GM21360 (cell line): ENCODE measurements around the gene STX2.
A peak's percentile ranks its signal among the peaks of the same experiment; 100 is the strongest.
"Not testable (repeated sequence)": the region's sequence is repeated elsewhere in the genome, so short reads cannot be mapped to it uniquely, and the experiment has no call there.

Experiments used
- ATAC-seq: cut with Tn5 transposase; IDR thresholded peaks from one replicate; pipeline ENCODE4 v1.9.1; 2021; ENCODE audit warnings: mild to moderate bottlenecking, moderate library complexity; ENCODE audit not compliant: unreplicated experiment

Gene STX2

DNA sequence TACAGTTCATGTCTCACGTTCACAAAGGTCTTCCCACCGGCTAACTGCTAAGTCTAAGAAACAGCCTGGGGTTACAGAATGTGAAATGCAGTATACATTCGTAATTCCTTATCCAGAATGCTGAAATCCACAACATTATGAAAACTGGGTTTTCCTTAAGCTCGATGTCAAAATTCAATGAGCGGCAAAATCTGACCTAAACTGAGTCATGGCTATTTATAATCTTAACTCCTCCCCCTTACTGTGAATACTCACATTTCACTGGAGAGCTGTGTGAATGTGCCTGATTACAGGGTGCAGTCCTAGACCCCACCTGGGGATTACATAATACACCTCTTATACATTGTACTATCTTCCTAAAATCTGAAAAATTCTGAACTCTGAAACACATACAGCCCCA is 35.3 kb downstream of the STX2 start:
- ATAC-seq: no peak

DNA sequence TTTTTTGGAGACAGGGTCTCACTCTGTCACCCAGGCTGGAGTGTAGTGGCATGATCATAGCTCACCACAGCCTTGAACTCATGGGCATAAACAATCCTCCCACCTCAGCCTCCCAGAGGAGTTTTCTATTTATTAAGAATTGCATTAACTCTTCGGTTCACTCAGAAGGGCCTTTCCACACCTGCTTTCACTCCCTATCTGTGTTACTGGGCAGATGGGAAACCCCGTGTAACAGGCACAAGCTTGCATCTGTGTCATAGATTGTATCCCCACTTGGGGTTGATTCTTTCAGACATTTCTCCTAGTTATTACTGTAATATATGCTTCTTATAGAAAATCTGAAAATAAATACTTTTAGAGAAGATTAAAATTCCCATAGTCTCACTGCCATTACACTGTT is 38.7 kb downstream of the STX2 start:
- no peak for ATAC-seq

DNA sequence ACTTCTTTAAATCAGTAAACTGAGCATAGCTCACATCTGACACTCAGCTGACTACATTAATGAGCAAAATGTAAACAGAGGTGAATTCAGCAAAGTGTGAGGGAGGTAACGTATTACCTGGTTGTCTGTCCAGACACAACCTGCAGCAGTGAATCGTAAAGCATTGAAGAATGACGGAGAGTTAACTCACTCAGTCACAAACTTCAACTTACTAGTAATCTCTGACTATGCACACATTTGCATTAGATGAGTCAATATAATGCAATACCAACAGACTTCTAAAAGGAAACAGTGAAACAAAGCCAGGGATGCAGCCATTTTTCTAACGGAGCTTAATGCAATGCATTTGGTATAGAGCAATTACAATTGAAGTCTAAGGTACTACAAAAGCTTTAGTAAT is 40.0 kb downstream of the STX2 start:
- no peak for ATAC-seq

- ATAC-seq: peak; percentile 89
These were observed 41.9 kb downstream of the STX2 start for GRCh38 chr12:130796985-130797686.

DNA sequence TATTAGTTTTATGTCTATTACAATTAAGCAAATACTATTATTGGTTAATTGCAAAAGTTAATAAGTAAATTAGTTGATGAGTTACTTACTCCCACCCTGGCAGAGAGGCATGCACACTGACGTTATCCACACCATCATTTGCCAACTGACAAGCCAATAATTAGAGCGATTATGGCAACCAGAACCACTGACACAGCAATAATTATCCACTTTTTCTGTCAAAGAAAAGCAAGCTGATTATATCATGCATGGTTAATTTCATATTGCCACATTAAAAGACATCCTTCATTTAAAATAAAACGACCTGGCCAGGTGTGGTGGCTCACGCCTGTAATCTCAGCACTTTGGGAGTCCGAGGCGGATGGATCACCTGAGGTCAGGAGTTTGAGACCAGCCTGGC is 43.1 kb downstream of the STX2 start:
- ATAC-seq: no peak

DNA sequence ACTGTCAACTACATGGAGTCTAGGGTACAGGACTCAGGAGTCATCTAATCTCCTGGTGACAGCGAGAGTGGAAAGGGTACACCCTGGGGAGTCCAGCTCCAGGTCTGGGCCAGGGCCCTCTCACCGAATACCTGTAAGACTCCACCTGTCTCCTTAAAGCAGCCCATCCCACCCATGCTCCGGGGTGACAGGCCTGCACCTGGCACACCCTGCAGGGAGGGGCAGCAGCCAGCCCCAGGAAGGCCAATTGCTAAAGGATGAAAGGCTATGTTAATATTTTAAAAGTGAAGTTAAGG is 45.5 kb downstream of the STX2 start:
- ATAC-seq: no peak

GRCh38 chr12:130792821-130793553 is 46.1 kb downstream of the STX2 start:
- no peak for ATAC-seq

- no peak for ATAC-seq
These were observed 47.4 kb downstream of the STX2 start for GRCh38 chr12:130791629-130792028.

GRCh38 chr12:130788515-130788914 is 50.5 kb downstream of the STX2 start:
- ATAC-seq: no peak

- no peak for ATAC-seq
These were observed 51.3 kb downstream of the STX2 start for GRCh38 chr12:130787445-130788410.

DNA sequence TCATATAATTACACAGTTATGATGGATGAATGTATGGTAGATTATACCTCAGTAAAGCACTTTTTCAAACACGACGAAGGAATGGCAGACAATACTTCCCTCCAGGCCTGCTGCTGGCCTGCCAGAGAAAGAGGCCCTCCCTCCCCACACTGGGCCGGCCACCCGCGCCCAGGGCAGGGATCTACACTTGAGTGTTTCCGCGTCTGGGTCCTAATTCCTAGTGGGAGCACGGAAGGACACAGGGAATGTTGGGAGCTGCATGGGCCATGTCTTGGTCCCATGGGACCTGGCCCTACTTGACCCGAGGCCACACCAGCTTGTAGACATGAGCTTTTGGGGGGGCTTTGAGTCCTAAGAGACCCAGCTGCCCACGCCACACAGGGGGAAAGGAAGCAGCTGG is 52.0 kb downstream of the STX2 start:
- ATAC-seq: no peak

GRCh38 chr12:130783110-130783715 is 55.8 kb downstream of the STX2 start:
- ATAC-seq: no peak

DNA sequence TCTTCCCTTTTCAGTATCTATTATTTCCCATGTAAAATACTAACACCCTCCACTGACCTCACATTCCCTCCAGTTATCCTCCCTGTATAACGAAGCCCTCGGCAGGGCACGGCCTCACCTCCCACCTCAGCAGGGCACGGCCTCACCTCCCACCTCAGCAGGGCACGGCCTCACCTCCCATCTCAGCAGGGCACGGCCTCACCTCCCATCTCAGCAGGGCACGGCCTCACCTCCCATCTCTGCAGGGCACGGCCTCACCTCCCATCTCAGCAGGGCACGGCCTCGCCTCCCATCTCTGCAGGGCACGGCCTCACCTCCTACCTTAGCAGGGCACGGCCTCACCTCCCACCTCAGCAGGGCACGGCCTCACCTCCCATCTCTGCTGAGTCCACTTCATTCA is 56.8 kb downstream of the STX2 start:
- not testable (repeated sequence) for ATAC-seq

- ATAC-seq: no peak
These were observed 58.0 kb downstream of the STX2 start for GRCh38 chr12:130780880-130781575.

DNA sequence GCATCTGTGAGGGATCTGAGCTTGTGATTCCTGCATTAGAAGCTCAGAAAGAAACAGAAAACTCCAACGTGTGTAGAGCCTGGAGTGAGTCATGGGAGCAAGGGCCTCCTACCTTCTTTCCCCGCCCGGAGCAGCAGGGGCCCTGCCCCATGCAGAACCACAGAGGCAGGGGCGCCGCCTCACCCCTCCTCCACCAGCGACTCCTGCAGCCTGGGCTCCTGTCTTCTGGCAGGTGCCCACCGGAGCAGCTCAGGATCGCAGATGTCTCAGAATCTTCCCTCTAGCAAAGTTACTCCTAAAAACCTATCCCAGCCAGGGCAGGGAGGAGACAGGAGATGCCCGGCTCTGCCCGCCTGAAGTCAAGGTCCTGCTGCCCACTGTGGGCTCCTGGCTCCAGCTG is 58.7 kb downstream of the STX2 start:
- ATAC-seq: no peak

DNA sequence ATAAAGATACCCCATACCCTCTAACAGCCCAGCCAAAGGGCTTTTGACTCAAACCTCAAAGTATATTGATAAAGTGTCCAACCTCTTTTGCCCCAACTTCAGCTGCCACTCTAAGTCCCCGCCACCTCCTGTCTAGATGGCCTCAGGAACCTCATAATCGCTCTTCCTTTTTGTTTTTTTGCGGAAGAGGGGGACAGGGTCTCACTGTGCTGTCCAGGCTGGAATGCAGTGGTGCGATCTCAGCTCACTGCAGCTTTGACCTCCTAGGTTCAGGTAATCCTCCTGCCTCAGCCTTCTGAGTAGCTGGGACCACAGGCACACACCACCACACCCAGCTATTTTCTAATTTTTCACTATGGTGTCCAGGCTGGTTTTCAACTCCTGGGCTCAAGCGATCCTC is 60.3 kb downstream of the STX2 start:
- ATAC-seq: no peak

DNA sequence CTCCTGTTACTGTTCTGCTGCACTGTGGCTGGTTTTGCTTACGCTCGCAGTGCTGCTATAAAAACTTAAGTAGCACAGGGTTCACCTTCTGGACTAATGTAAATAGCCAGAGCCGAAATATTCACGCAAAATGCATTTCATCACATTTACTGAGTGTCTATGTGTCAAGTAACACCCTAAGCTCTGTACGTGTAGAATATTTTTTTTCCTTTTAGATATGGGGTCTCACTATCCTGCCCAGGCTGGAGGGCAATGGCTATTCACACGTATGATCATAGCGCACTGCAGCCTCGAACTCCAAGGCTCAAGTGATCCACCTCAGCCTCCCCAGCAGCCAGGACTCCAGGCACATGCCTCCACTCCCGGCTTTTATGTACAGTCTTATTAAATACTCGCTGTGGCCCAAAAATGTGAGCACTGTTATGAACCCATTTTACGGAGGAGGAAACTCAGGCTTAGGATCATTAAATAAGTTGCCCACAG is 62.2 kb downstream of the STX2 start:
- no peak for ATAC-seq

DNA sequence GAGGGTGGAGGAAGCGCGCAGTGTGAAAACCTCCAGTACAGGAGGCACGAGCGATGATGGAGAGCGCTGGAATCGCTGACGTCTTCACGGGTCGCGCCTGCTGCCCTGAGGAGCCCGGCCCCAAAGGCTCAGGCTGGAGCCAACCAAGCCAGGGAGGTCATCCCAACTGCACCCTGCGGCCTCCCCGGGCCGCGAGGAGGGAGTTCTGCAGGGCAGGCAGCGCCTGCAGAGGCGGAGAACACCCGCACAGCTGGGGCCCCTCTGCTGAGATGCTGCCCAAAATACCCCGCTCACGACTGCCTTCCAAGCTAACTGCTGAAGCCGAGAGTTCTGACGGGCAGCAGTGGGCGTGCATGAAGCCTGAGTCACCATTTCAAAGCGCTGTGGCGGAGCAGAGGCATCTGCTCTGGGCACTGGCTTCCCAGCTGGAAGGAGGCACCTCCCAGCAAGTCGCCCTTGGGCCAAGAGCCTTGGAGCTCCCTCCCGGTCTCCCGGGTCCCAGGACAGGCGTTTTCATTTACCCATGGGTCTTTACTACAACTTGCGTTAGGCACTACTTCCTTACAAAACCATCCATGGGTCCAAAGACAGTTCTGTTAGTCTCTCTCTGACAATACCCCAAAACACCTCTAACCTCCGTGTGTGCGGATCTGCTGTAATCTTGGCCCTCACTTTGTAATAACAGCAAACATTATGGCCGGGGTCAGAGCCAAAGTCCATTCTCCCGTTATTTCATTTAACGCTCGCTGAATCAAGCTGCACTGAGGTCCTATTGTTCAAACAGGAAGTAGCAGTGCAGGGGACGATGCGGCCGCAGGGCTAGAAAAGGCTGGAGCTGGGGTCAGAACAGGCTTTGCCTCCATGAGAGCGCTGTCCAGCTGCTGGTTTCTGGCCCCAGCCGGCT is 62.8 kb downstream of the STX2 start:
- peak; percentile 92 for ATAC-seq

- no peak for ATAC-seq
These were observed 68.5 kb downstream of the STX2 start for GRCh38 chr12:130770413-130771028.
